Left ventricle myocardium inferior (tissue), 1 donor: ENCODE measurements around the gene GABRB3. TPM values are rescaled to one million over a fixed set of nuclear protein-coding genes. Genes with fewer than 3 reads are reported as not detected.

ENCODE experiments used
- DNase-seq: peaks from one replicate; pipeline ENCODE4 v3.0.0-alpha.2; 2020
- H3K27ac ChIP-seq: fragments of 200-600 bp; replicated peaks from 2 replicates; pipeline ENCODE4 v1.8.0; 2021
- H3K27me3 ChIP-seq: fragments of 200-600 bp; 2 replicates; pipeline ENCODE4 v1.8.0; 2021; ENCODE audit warnings: low read depth
- H3K36me3 ChIP-seq: fragments of 200-600 bp; 2 replicates; pipeline ENCODE4 v1.8.0; 2021
- H3K4me1 ChIP-seq: fragments of 200-600 bp; 2 replicates; pipeline ENCODE4 v1.8.0; 2021
- H3K4me3 ChIP-seq: fragments of 200-600 bp; 2 replicates; pipeline ENCODE4 v1.8.0; 2021; ENCODE audit warnings: mild to moderate bottlenecking, moderate library complexity
- H3K9me3 ChIP-seq: fragments of 200-600 bp; replicated peaks from 2 replicates; pipeline ENCODE4 v1.8.0; 2021
- intact Hi-C: fragments of 100-400 bp; cut with micrococcal nuclease; formaldehyde crosslinking; loops from one replicate; pipeline ENCODE4 v1.11.0; 2022
- long read RNA-seq: library from polyadenylated mRNA; unstranded; transcript quantifications from one replicate; pipeline ENCODE4 v2.0.0, GENCODE V29; 2021
- total RNA-seq: library from RNA; stranded (reverse); fragmentation: NEBNext Ultra II Directional; extraction: Animal tissue kit (Norgen Biotek cat#: 25700); gene quantifications from one replicate; pipeline ENCODE4 v1.2.1, GENCODE V29; 2021
- TF ChIP-seq, protein P1 (sequence below): fragments of 200-600 bp; IDR thresholded peaks from 2 replicates; pipeline ENCODE4 v1.8.0; 2021; ENCODE audit warnings: antibody characterized with exemption, mild to moderate bottlenecking, borderline replicate concordance
- donor health status: DM: no; HTN: yes; CAD: no; lungs with severe emphysema.

GABRB3 gene
- total RNA-seq: 2.4 TPM
- long read RNA-seq, full-length matches to known transcripts: 2 of 3 reads
- long read RNA-seq, partial matches to known transcripts: 0 of 3 reads
- long read RNA-seq, other reads (novel, unspliced or antisense): 1 of 3 reads

DNA sequence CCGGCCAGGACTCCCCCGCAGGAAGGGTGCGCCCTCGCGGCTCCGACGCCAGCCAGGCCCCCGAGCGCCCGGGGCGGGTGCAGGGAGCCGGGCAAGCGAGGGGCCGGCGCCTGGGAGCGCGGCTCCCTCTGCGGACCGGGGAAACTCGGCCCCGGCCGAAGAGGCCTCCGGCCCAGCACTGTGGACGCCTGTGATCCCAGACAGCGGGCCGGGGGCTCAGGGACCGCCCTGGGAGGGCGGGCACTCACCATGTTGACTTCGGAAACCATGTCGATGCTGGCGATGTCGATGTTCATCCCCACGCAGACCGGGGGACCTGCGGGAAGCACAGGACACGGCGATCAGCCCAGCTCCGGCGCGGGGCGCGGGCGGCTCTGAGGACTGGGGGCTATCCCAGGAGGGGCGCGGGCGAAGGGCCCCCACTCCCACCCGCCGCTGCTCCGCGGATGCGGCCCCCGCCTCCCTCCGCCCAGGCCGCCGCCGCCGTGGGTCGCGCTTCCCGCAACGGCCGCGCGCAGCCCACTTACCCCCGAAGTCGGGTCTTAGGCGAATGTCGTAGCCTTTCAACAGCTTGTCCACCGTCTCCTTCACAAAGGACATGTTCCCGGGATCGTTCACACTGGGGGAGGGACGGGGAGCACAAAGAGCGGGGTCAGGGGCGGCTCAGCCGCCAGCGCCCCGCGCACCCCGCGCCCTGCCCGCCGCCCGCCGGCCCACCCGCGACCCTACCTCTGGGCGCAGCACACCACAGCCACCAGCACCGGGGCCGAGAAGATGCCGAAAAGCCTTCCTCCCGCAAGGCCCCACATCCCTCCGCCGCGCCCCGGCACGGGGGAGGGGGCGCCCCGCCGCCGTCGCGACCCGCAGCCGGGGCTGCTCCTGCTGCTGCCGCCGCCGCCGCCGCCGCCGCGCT is at the start of gene GABRB3:
GABRB3 (minus strand) TSS at position 913 of the 913 bp plus-strand sequence.
- intact Hi-C loops: no loop called here
- no peak for DNase-seq
- Histone ChIP-seq H3K27me3 (peaks cover 77% of the 10 kb centered on the region), H3K36me3 (no peaks in the 10 kb centered on the region), H3K4me1 (peaks cover 25% of the 10 kb centered on the region), H3K27ac (no peak within 1 kb of the TSS), H3K9me3 (no peaks in the 10 kb centered on the region), H3K4me3 (peak within 1 kb of the TSS; percentile 69)
- TF ChIP-seq, protein P1, sequence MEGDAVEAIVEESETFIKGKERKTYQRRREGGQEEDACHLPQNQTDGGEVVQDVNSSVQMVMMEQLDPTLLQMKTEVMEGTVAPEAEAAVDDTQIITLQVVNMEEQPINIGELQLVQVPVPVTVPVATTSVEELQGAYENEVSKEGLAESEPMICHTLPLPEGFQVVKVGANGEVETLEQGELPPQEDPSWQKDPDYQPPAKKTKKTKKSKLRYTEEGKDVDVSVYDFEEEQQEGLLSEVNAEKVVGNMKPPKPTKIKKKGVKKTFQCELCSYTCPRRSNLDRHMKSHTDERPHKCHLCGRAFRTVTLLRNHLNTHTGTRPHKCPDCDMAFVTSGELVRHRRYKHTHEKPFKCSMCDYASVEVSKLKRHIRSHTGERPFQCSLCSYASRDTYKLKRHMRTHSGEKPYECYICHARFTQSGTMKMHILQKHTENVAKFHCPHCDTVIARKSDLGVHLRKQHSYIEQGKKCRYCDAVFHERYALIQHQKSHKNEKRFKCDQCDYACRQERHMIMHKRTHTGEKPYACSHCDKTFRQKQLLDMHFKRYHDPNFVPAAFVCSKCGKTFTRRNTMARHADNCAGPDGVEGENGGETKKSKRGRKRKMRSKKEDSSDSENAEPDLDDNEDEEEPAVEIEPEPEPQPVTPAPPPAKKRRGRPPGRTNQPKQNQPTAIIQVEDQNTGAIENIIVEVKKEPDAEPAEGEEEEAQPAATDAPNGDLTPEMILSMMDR: no peak

DNA sequence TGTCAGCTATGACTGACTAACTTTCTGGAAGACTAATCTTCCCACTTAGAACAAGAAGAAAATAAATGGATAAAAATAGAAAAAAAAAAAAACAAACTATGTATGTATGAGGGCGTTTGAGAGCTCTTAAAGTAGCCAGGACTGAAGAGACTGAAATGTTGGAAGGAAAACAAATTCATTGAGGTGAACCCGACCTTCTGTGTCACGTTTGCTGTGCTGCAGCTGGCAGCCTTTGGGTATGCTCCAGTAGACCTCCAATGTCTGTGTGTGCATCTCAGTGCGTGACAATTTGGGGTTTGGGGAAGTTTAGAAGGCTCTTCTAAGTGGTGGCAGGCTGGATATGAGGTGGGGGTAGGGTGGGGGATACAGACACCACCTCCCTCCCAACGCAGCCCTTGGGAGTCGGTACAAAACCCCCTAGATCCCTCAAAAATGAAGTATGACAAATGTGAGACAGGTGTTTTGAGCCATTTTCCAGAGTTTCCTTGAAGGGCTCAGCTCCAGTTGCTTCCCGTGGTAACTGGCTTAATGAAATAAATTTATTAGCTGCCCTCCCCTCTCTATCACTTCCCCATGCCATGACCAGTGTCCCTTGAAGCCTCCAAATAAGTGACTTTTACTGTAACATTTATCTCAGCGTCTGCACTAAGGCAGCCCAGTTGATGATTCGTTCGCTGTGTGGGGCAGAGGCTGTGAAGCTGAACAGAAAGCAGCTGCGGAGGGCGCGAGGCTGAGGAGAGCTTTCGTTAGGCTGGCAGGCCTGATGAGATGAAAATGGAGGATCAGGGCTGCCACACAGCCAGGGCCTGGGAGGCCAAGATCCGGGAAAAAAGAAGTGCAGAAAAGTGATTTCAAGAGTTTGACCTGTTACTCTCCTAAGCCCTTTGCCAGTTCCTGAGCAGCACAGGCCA is 34.9 kb upstream of the GABRB3 start:
- intact Hi-C loops: no loop called here
- H3K4me1 ChIP-seq: peaks cover 26% of the 10 kb centered on the region
- H3K4me3 ChIP-seq: no peak overlapping the region
- no peak for DNase-seq
- H3K9me3 ChIP-seq: peaks cover 18% of the 10 kb centered on the region
- no peaks in the 10 kb centered on the region for H3K36me3 ChIP-seq
- peak overlapping the region; percentile 22 for H3K27ac ChIP-seq
- no peaks in the 10 kb centered on the region for H3K27me3 ChIP-seq
- TF ChIP-seq, protein P1: no peak

DNA sequence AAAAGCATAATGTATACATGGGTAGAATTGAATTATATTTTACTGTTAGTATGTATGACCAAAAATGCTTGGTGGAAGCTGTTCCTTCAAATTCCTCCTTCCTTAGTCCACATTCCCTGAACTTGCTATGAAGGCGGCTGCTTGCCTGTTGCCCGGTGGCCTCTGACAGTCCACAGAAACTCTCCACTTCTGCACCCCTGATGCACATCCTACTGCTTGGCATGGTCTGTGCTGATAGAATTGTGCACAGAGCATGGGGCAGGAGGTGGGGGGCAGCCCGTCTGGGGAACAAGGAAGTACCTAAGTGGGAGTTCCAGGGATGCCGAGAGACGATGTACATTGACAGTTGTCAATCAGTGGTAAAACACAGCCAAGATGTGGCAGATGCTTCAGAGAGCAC is 33.7 kb upstream of the GABRB3 start:
- peaks cover 26% of the 10 kb centered on the region for H3K4me1 ChIP-seq
- no peaks in the 10 kb centered on the region for H3K27me3 ChIP-seq
- intact Hi-C loops: no loop called here
- TF ChIP-seq, protein P1: no peak
- H3K27ac ChIP-seq: peak overlapping the region; percentile 33
- no peaks in the 10 kb centered on the region for H3K36me3 ChIP-seq
- H3K4me3 ChIP-seq: no peak overlapping the region
- no peak for DNase-seq
- peaks cover 6% of the 10 kb centered on the region for H3K9me3 ChIP-seq

DNA sequence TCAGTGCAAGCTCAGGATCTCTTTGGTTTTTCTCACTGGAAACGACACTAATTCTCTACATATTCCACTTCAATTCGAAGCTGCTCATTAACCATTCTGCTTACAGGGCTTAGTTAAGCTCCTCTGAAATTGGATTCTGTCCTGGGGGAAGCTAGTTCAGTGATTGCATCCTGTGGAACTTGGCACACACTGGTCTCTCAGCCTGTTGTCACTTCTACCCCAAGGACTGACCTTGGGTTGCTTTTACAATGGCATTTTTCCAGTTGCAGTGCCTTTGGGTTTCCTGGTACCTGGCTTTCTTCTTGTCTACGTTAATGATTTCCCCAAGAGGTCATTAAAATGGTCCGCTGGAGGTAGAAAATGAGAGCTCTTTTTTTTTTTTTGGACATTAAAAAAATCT is 33.3 kb upstream of the GABRB3 start:
- no peaks in the 10 kb centered on the region for H3K36me3 ChIP-seq
- TF ChIP-seq, protein P1: no peak
- no peak overlapping the region for H3K4me3 ChIP-seq
- intact Hi-C loops: no loop called here
- H3K4me1 ChIP-seq: peaks cover 26% of the 10 kb centered on the region
- peak overlapping the region; percentile 33 for H3K27ac ChIP-seq
- H3K27me3 ChIP-seq: no peaks in the 10 kb centered on the region
- DNase-seq: no peak
- peaks cover 2% of the 10 kb centered on the region for H3K9me3 ChIP-seq

DNA sequence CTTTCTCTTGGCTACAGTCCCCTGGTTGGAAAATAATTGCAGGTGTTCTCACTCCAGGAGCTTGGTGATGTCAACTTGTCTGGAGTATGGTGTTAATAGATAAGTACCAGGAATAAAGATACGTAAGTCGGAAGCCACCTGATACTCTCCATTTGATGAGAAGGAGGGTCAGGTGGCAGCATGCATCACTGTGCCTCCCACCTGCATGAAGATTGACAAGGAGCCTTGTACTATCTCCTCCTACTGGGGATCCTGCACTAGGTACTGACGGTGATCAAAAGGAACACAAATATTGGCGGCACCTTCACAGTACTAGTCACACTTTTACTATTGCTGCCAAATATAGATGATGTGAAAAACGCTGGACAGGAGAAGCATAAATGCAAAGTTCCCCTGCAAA is 32.6 kb upstream of the GABRB3 start:
- TF ChIP-seq, protein P1: no peak
- H3K4me1 ChIP-seq: peaks cover 26% of the 10 kb centered on the region

More for the DNA sequence above, 32.6 kb upstream of the GABRB3 start:
- no peak overlapping the region for H3K4me3 ChIP-seq
- intact Hi-C loops: no loop called here
- no peak overlapping the region for H3K27ac ChIP-seq
- no peaks in the 10 kb centered on the region for H3K27me3 ChIP-seq
- DNase-seq: no peak
- no peaks in the 10 kb centered on the region for H3K36me3 ChIP-seq
- no peaks in the 10 kb centered on the region for H3K9me3 ChIP-seq
